ENCODE measurements around the gene ATAD2B. TPM values are rescaled to one million over a fixed set of nuclear protein-coding genes. Genes with fewer than 3 reads are reported as not detected.
"Not testable (repeated sequence)": the region's sequence is repeated elsewhere in the genome, so short reads cannot be mapped to it uniquely, and the experiment has no call there.

The ATAD2B gene
- total and polyA plus RNA-seq, 7 donors, result 2.4 to 22.5 (median 19.7) TPM

- no peaks in the 10 kb centered on the region for H3K9me3 ChIP-seq
- intact Hi-C loops (cut with DNase I), result no loop called here
- H3K27ac ChIP-seq, result no peak overlapping the region
- no peaks in the 10 kb centered on the region for H3K27me3 ChIP-seq
- H3K36me3 ChIP-seq, result peaks cover 0 to 23% (median 1%) of the 10 kb centered on the region in 4 donors
- no peak overlapping the region for H3K4me3 ChIP-seq
- 99% methylated on average over 2 of the region's 2 CpGs for WGBS, 2 donors
- TF ChIP-seq POLR2AphosphoS5 (IDR thresholded peaks at IDR 0.05) (no peak), CTCF (IDR thresholded peaks at IDR 0.05) (no peak), POLR2A (IDR thresholded peaks at IDR 0.05) (no peak), EP300 (IDR thresholded peaks at IDR 0.05) (no peak)
- peaks cover 0 to 14% (median 4%) of the 10 kb centered on the region in 4 donors for H3K4me1 ChIP-seq
- no peak for DNase-seq
Observed at GRCh38 chr2:23751747-23752265, 175.1 kb downstream of the ATAD2B start.

GRCh38 chr2:23746141-23746863 is 180.6 kb downstream of the ATAD2B start:
- intact Hi-C loops (cut with DNase I), result no loop called here
- DNase-seq, result no peak
- Histone ChIP-seq H3K9me3 (no peaks in the 10 kb centered on the region), H3K36me3 (no peaks in the 10 kb centered on the region), H3K4me3 (no peak overlapping the region), H3K27me3 (no peaks in the 10 kb centered on the region), H3K27ac (peak overlapping the region in 1 of 4 donors; percentile 26), H3K4me1 (peaks cover 0 to 18% (median 12%) of the 10 kb centered on the region in 4 donors)
- 64 to 91% methylated on average over 2 of the region's 2 CpGs for WGBS, 2 donors
- TF ChIP-seq EP300 (IDR thresholded peaks at IDR 0.05) (no peak), CTCF (IDR thresholded peaks at IDR 0.05) (no peak), POLR2A (IDR thresholded peaks at IDR 0.05) (no peak), POLR2AphosphoS5 (IDR thresholded peaks at IDR 0.05) (no peak)

DNA sequence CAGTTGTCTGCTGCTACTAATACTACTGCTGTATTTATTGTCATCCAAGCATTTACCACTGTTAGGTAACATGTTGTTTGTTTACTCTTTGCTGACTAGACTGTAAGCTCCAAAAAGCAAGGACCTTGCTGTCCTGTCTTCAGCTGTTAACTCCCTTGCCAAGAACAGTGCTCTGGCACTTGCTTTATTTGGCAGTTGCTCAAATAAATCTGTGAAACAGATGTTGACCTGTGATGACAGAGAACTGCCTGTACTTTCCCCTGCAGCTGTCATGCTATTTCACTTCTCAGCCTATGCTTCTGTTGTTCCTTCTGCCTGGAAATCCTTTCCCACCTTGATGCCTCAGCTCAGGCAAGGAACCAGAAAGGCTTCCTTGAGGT is 181.2 kb downstream of the ATAD2B start:
- H3K4me3 ChIP-seq, result no peak overlapping the region
- intact Hi-C loops (cut with DNase I), result no loop called here
- peak; percentile 54 to 78 (median 62) for TF ChIP-seq POLR2AphosphoS5 (IDR thresholded peaks at IDR 0.05)
- no peak for TF ChIP-seq POLR2A (IDR thresholded peaks at IDR 0.05)
- TF ChIP-seq CTCF (IDR thresholded peaks at IDR 0.05), result no peak
- TF ChIP-seq EP300 (IDR thresholded peaks at IDR 0.05), result peak in 1 of 4 donors; percentile 33
- no peaks in the 10 kb centered on the region for H3K36me3 ChIP-seq
- H3K27ac ChIP-seq, result peak overlapping the region in 1 of 4 donors; percentile 26
- DNase-seq, result peak; percentile 72
- no peaks in the 10 kb centered on the region for H3K9me3 ChIP-seq
- H3K27me3 ChIP-seq, result no peaks in the 10 kb centered on the region
- H3K4me1 ChIP-seq, result peaks cover 0 to 18% (median 11%) of the 10 kb centered on the region in 4 donors

- TF ChIP-seq POLR2AphosphoS5 (IDR thresholded peaks at IDR 0.05), result no peak
- Histone ChIP-seq H3K27ac (peak overlapping the region in 1 of 4 donors; percentile 11), H3K9me3 (no peaks in the 10 kb centered on the region), H3K36me3 (no peaks in the 10 kb centered on the region), H3K4me1 (peaks cover 0 to 18% (median 11%) of the 10 kb centered on the region in 4 donors), H3K4me3 (no peak overlapping the region), H3K27me3 (no peaks in the 10 kb centered on the region)
- intact Hi-C loops (cut with DNase I), result no loop called here
- 92% methylated on average over 8 of the region's 8 CpGs for WGBS, 2 donors
- no peak for DNase-seq
Observed at GRCh38 chr2:23745068-23745725, 181.7 kb downstream of the ATAD2B start.

DNA sequence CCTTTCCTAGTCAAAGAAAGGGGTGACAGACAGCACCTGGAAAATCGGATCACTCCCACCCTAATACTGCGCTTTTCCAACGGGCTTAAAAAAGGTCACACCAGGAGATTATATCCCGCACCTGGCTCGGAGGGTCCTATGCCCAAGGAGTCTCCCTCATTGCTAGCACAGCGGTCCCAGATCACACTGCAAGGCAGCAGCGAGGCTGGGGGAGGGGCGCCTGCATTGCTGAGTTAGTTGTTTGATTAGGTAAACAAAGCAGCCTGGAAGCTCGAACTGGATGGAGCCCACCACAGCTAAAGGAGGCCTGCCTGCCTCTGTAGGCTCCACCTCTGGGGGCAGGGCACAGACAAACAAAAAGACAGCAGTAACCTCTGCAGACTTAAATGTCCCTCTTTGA is 190.1 kb downstream of the ATAD2B start:
- not testable (repeated sequence) for H3K27ac ChIP-seq, H3K4me1 ChIP-seq
- 98% methylated on average over 9 of the region's 9 CpGs for WGBS, 2 donors

More for the DNA sequence above, 190.1 kb downstream of the ATAD2B start:
- H3K27me3 ChIP-seq; H3K9me3 ChIP-seq; H3K4me3 ChIP-seq; DNase-seq; intact Hi-C loops (cut with DNase I); H3K36me3 ChIP-seq: not testable (repeated sequence)

Measured in sigmoid colon (tissue), 7 donors.